CD8-positive, alpha-beta memory T cell (primary cell): ENCODE measurements around the gene BRPF1. TPM values are rescaled to one million over a fixed set of nuclear protein-coding genes. Genes with fewer than 3 reads are reported as not detected.

Experiments
- CTCF ChIA-PET: fragments of 350-600 bp; sonication (Branson Sonifier 250); formaldehyde crosslinking; loops from one replicate; lab custom pipeline; 2021; ENCODE audit warnings: antibody characterized with exemption; lab: Charles Lee
- POLR2A ChIA-PET: fragments of 350-600 bp; sonication (Branson Sonifier 250); formaldehyde crosslinking; loops from one replicate; lab custom pipeline; 2021; ENCODE audit warnings: antibody characterized with exemption; lab: Charles Lee
- DNase-seq, 5 donors: peaks; one replicate each; pipeline versions ENCODE4 v3.0.0 to v3.0.0-alpha.2; 2020 to 2022; ENCODE audit warnings: mixed read lengths in 1 of 5
- H3K27ac ChIP-seq: one replicate; pipeline ENCODE4 v1.7.0; 2013; ENCODE audit warnings: low read depth, mild to moderate bottlenecking, low read length, moderate library complexity
- H3K27me3 ChIP-seq: 2 replicates; pipeline ENCODE4 v1.7.0; 2013; ENCODE audit warnings: low read length, mild to moderate bottlenecking; ENCODE audit not compliant: insufficient read depth, poor library complexity, severe bottlenecking
- H3K36me3 ChIP-seq: 2 replicates; pipeline ENCODE4 v1.7.0; 2013; ENCODE audit warnings: mild to moderate bottlenecking, low read length, moderate library complexity; ENCODE audit not compliant: insufficient read depth
- H3K4me1 ChIP-seq: 2 replicates; pipeline ENCODE4 v1.7.0; 2013; ENCODE audit warnings: mild to moderate bottlenecking, low read length, moderate library complexity; ENCODE audit not compliant: insufficient read depth
- H3K4me3 ChIP-seq: 2 replicates; pipeline ENCODE4 v1.7.0; 2013; ENCODE audit warnings: mild to moderate bottlenecking, low read length
- H3K9me3 ChIP-seq: 2 replicates; pipeline ENCODE4 v1.7.0; 2013; ENCODE audit warnings: mild to moderate bottlenecking, low read length
- H3K27ac Mint-ChIP-seq, 8 donors: one replicate each; pipeline ENCODE4 v1.8.0; 2020 to 2021; ENCODE audit warnings: mixed read lengths in 8 of 8, mild to moderate bottlenecking in 6 of 8, inconsistent platforms in 3 of 8, moderate library complexity in 3 of 8
- H3K27me3 Mint-ChIP-seq, 2 donors: one replicate each; pipeline ENCODE4 v1.8.0; 2020 to 2021; ENCODE audit warnings: mixed read lengths in 2 of 2, mild to moderate bottlenecking in 1 of 2, moderate library complexity in 1 of 2
- H3K36me3 Mint-ChIP-seq, 3 donors: one replicate each; pipeline ENCODE4 v1.8.0; 2020 to 2021; ENCODE audit warnings: mixed read lengths in 3 of 3, inconsistent platforms in 1 of 3, mild to moderate bottlenecking in 1 of 3
- H3K4me1 Mint-ChIP-seq, 3 donors: one replicate each; pipeline ENCODE4 v1.8.0; 2020 to 2021; ENCODE audit warnings: mixed read lengths in 3 of 3, inconsistent platforms in 1 of 3, mild to moderate bottlenecking in 1 of 3
- H3K4me3 Mint-ChIP-seq, 7 donors: one replicate each; pipeline ENCODE4 v1.8.0; 2020 to 2021; ENCODE audit warnings: mixed read lengths in 7 of 7, mild to moderate bottlenecking in 6 of 7, moderate library complexity in 4 of 7, inconsistent platforms in 2 of 7
- H3K9me3 Mint-ChIP-seq, 5 donors: one replicate each; pipeline ENCODE4 v1.8.0; 2020 to 2022; ENCODE audit warnings: mixed read lengths in 5 of 5, mild to moderate bottlenecking in 3 of 5, moderate library complexity in 2 of 5, inconsistent platforms in 1 of 5
- polyA plus RNA-seq: library from polyadenylated mRNA; unstranded; fragments of 300-500 nt; fragmentation: Illumina TruSeq; gene quantifications from one replicate; pipeline ENCODE4 v1.2.3, GENCODE V29; 2021
- total RNA-seq, 2 experiments: library from RNA; stranded (reverse); gene quantifications; one replicate each; pipeline ENCODE4 v1.2.3, GENCODE V29; 2021

Gene BRPF1
- total and polyA plus RNA-seq, 3 experiments from 2014 or later, result 27.0 to 50.2 (median 46.8) TPM

GRCh38 chr3:9727743-9728142 lies 3.8 kb upstream of the BRPF1 start:
- Histone ChIP-seq H3K27me3 (no peaks in the 10 kb centered on the region), H3K36me3 (no peaks in the 10 kb centered on the region), H3K4me1 (peaks cover 28% of the 10 kb centered on the region), H3K4me3 (no peak overlapping the region), H3K9me3 (no peaks in the 10 kb centered on the region), H3K27ac (no peak overlapping the region)
- no peak for DNase-seq
- Mint-ChIP-seq H3K9me3 (no peaks in the 10 kb centered on the region), H3K36me3 (peaks cover 0 to 7% (median 0%) of the 10 kb centered on the region in 3 donors), H3K4me3 (peak overlapping the region in 2 of 7 donors; percentile 71 to 76), H3K27ac (peak overlapping the region in 6 of 8 donors; percentile 3 to 80 (median 54)), H3K27me3 (peaks cover 2% of the 10 kb centered on the region in 2 donors), H3K4me1 (peaks cover 27 to 37% (median 34%) of the 10 kb centered on the region in 3 donors)
- ChIA-PET CTCF (interaction anchor here (0.8 to 2.5 kb wide), 13 partner anchors 10 to 224 kb away, joined by 3 to 18 read pairs (median 4); partner anchors contain the start of genes ARPC4, MTMR14, OGG1 and TADA3), POLR2A (interaction anchor here (1.1 kb wide), 1 partner anchor 79 kb away, joined by 4 read pairs; the partner anchor contains the start of gene MTMR14)

GRCh38 chr3:9729419-9729818 lies 2.1 kb upstream of the BRPF1 start:
- ChIA-PET CTCF (interaction anchor here (1.0 to 1.4 kb wide), 4 partner anchors 14 to 63 kb away, joined by 3 to 4 read pairs (median 4); partner anchors contain the start of genes ARPC4, OGG1 and TADA3), POLR2A (interaction anchor here (1.0 kb wide), 1 partner anchor 20 kb away, joined by 3 read pairs; the partner anchor contains the start of gene OGG1)
- Mint-ChIP-seq H3K27me3 (peaks cover 0 to 1% of the 10 kb centered on the region in 2 donors), H3K36me3 (peaks cover 0 to 19% (median 0%) of the 10 kb centered on the region in 3 donors), H3K4me3 (peak overlapping the region in 3 of 7 donors; percentile 59 to 78 (median 75)), H3K4me1 (peaks cover 44 to 53% (median 50%) of the 10 kb centered on the region in 3 donors), H3K27ac (peak overlapping the region in 2 of 8 donors; percentile 70 to 77), H3K9me3 (no peaks in the 10 kb centered on the region)
- DNase-seq, result no peak
- Histone ChIP-seq H3K9me3 (no peaks in the 10 kb centered on the region), H3K4me1 (peaks cover 40% of the 10 kb centered on the region), H3K27ac (no peak overlapping the region), H3K4me3 (no peak overlapping the region), H3K36me3 (no peaks in the 10 kb centered on the region), H3K27me3 (no peaks in the 10 kb centered on the region)

- Histone ChIP-seq H3K4me1 (peaks cover 40% of the 10 kb centered on the region), H3K36me3 (peaks cover 4% of the 10 kb centered on the region), H3K9me3 (no peaks in the 10 kb centered on the region), H3K4me3 (peak overlapping the region; percentile 80), H3K27me3 (no peaks in the 10 kb centered on the region), H3K27ac (peak overlapping the region; percentile 85)
- POLR2A ChIA-PET, result interaction anchor here (1.0 to 3.5 kb wide), 6 partner anchors 19 to 334 kb away, joined by 3 to 28 read pairs (median 8); partner anchors contain the start of genes ARPC4, CRELD1, MTMR14 and OGG1
- Mint-ChIP-seq H3K4me1 (peaks cover 48 to 67% (median 62%) of the 10 kb centered on the region in 3 donors), H3K9me3 (no peaks in the 10 kb centered on the region), H3K4me3 (peak overlapping the region; percentile 87 to 98 (median 95)), H3K36me3 (peaks cover 0 to 32% (median 2%) of the 10 kb centered on the region in 3 donors), H3K27ac (peak overlapping the region; percentile 80 to 97 (median 96)), H3K27me3 (no peaks in the 10 kb centered on the region)
- DNase-seq, result no peak
- CTCF ChIA-PET, result interaction anchor here (0.9 to 2.9 kb wide), 5 partner anchors 9 to 202 kb away, joined by 3 to 8 read pairs (median 4); partner anchors contain the start of genes ARPC4, CRELD1, OGG1 and TADA3
Measured at GRCh38 chr3:9730657-9731205, 804 bp upstream of the BRPF1 start.

- Histone ChIP-seq H3K9me3 (no peaks in the 10 kb centered on the region), H3K4me1 (peaks cover 43% of the 10 kb centered on the region), H3K27ac (peak overlapping the region; percentile 85), H3K36me3 (peaks cover 12% of the 10 kb centered on the region), H3K4me3 (peak overlapping the region; percentile 80), H3K27me3 (no peaks in the 10 kb centered on the region)
- no peaks in the 10 kb centered on the region for H3K27me3 Mint-ChIP-seq
- peak overlapping the region; percentile 67 to 99 (median 96) for H3K27ac Mint-ChIP-seq
- CTCF ChIA-PET, result interaction anchor here (0.7 to 2.9 kb wide), 7 partner anchors 8 to 370 kb away, joined by 3 to 19 read pairs (median 5); partner anchors contain the start of genes OGG1 and THUMPD3
- peaks cover 52 to 72% (median 65%) of the 10 kb centered on the region in 3 donors for H3K4me1 Mint-ChIP-seq
- H3K36me3 Mint-ChIP-seq, result peaks cover 6 to 44% (median 9%) of the 10 kb centered on the region in 3 donors
- peak overlapping the region; percentile 81 to 97 (median 88) for H3K4me3 Mint-ChIP-seq
- POLR2A ChIA-PET, result interaction anchor here (0.7 to 3.5 kb wide), 8 partner anchors 8 to 201 kb away, joined by 3 to 28 read pairs (median 5); partner anchors contain the start of genes ARPC4, CRELD1, MTMR14 and OGG1
- DNase-seq, result peak; percentile 38 to 70 (median 54)
- no peaks in the 10 kb centered on the region for H3K9me3 Mint-ChIP-seq
Measured at GRCh38 chr3:9732080-9732739, 675 bp downstream of the BRPF1 start.

- H3K4me3 ChIP-seq, result peak overlapping the region; percentile 80
- peaks cover 40% of the 10 kb centered on the region for H3K4me1 ChIP-seq
- peaks cover 17% of the 10 kb centered on the region for H3K36me3 ChIP-seq
- H3K36me3 Mint-ChIP-seq, result peaks cover 6 to 49% (median 9%) of the 10 kb centered on the region in 3 donors
- H3K27me3 ChIP-seq, result no peaks in the 10 kb centered on the region
- H3K4me3 Mint-ChIP-seq, result peak overlapping the region; percentile 81 to 97 (median 88)
- no peaks in the 10 kb centered on the region for H3K9me3 ChIP-seq
- no peaks in the 10 kb centered on the region for H3K9me3 Mint-ChIP-seq
- ChIA-PET CTCF (interaction anchor here (0.7 to 2.9 kb wide), 7 partner anchors 7 to 200 kb away, joined by 3 to 19 read pairs (median 5); partner anchors contain the start of gene OGG1), POLR2A (interaction anchor here (1.5 to 3.5 kb wide), 3 partner anchors 17 to 157 kb away, joined by 3 to 28 read pairs (median 23); partner anchors contain the start of genes ARPC4, OGG1 and TADA3)
- no peak for DNase-seq
- H3K27ac ChIP-seq, result peak overlapping the region; percentile 85
- H3K4me1 Mint-ChIP-seq, result peaks cover 47 to 69% (median 60%) of the 10 kb centered on the region in 3 donors
- no peaks in the 10 kb centered on the region for H3K27me3 Mint-ChIP-seq
- H3K27ac Mint-ChIP-seq, result peak overlapping the region; percentile 67 to 99 (median 96)
Measured at GRCh38 chr3:9732740-9733115, 1.2 kb downstream of the BRPF1 start.

- Mint-ChIP-seq H3K36me3 (peaks cover 18 to 85% (median 20%) of the 10 kb centered on the region in 3 donors), H3K9me3 (no peaks in the 10 kb centered on the region), H3K27me3 (no peaks in the 10 kb centered on the region), H3K4me3 (peak overlapping the region in 2 of 7 donors; percentile 28 to 46), H3K27ac (peak overlapping the region in 7 of 8 donors; percentile 12 to 70 (median 51)), H3K4me1 (peaks cover 37 to 50% (median 45%) of the 10 kb centered on the region in 3 donors)
- ChIA-PET CTCF (interaction anchor here (4.0 kb wide), 1 partner anchor 9 kb away, joined by 18 read pairs; no protein-coding TSS in a partner anchor), POLR2A (no interaction called here)
- Histone ChIP-seq H3K27me3 (no peaks in the 10 kb centered on the region), H3K9me3 (no peaks in the 10 kb centered on the region), H3K36me3 (peaks cover 57% of the 10 kb centered on the region), H3K4me3 (no peak overlapping the region), H3K4me1 (peaks cover 30% of the 10 kb centered on the region), H3K27ac (no peak overlapping the region)
- DNase-seq, result no peak
Measured at GRCh38 chr3:9736831-9737230, 5.3 kb downstream of the BRPF1 start.

- Mint-ChIP-seq H3K4me1 (peaks cover 17 to 30% (median 26%) of the 10 kb centered on the region in 3 donors), H3K4me3 (no peak overlapping the region), H3K27me3 (no peaks in the 10 kb centered on the region), H3K36me3 (peaks cover 18 to 96% (median 22%) of the 10 kb centered on the region in 3 donors), H3K27ac (peak overlapping the region in 2 of 8 donors; percentile 3 to 29), H3K9me3 (no peaks in the 10 kb centered on the region)
- Histone ChIP-seq H3K27ac (no peak overlapping the region), H3K4me3 (no peak overlapping the region), H3K4me1 (peaks cover 11% of the 10 kb centered on the region), H3K9me3 (no peaks in the 10 kb centered on the region), H3K27me3 (no peaks in the 10 kb centered on the region), H3K36me3 (peaks cover 74% of the 10 kb centered on the region)
- POLR2A ChIA-PET, result no interaction called here
- CTCF ChIA-PET, result interaction anchor here (2.3 to 4.0 kb wide), 2 partner anchors 8 to 12 kb away, joined by 8 to 18 read pairs; partner anchors contain the start of gene BRPF1
- no peak for DNase-seq
Measured at GRCh38 chr3:9739181-9739580, 7.6 kb downstream of the BRPF1 start.
